NCI-H1930 (cell line): ENCODE results near the gene SLC35B2.

Experiments
- DNase-seq, 2 experiments: peaks; one replicate each; lab custom pipeline; 2025; lab: John Stamatoyannopoulos, UW

Gene SLC35B2

GRCh38 chr6:44268095-44268628, 10.8 kb upstream of the SLC35B2 start:
- peak; percentile 49 to 63 for DNase-seq

- no peak for DNase-seq
Observed at GRCh38 chr6:44267252-44267651, 9.9 kb upstream of the SLC35B2 start.

DNA sequence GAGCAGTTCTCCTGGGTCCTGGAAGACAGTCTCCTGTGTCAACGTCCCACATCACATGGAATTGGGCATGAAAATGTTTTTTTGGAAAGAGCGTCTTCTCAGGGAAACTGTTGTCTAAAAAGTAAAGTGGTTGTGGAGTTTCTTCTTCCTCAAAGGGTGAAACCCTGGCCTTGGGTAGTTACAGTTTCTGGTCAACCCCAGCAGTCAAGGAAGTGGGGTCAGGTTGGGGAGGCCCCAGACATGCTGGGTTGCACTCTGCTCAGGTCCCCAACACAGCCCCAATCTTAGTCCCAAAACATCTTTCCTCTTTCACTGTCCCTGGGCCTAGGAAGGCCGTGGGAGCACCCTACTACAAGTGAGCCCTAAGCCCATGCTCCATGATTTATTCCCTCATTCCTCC, 9.0 kb upstream of the SLC35B2 start:
- no peak for DNase-seq

DNA sequence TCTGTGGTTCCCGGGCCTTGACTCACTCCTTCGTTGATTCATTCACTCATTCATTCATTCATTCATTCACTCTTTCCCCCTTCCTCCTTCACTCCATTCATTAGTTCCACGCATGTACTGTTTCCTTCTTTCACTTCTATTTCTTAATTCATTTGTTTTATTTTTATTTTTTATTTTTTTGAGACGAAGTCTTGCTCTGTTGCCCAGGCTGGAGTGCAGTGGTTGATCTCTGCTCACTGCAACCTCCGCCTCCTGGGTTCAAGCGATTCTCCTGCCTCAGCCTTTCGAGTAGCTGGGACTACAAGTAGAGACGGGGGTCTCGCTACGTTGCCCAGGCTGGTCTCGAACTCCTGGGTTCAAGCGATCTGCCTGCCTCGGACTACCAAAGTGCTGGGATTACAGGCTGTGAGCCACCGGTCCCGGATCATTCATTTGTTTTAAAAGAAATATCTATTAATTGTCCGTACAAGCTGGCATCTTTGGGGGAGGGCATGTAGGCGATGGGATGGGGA, 8.4 kb upstream of the SLC35B2 start:
- DNase-seq = no peak

DNA sequence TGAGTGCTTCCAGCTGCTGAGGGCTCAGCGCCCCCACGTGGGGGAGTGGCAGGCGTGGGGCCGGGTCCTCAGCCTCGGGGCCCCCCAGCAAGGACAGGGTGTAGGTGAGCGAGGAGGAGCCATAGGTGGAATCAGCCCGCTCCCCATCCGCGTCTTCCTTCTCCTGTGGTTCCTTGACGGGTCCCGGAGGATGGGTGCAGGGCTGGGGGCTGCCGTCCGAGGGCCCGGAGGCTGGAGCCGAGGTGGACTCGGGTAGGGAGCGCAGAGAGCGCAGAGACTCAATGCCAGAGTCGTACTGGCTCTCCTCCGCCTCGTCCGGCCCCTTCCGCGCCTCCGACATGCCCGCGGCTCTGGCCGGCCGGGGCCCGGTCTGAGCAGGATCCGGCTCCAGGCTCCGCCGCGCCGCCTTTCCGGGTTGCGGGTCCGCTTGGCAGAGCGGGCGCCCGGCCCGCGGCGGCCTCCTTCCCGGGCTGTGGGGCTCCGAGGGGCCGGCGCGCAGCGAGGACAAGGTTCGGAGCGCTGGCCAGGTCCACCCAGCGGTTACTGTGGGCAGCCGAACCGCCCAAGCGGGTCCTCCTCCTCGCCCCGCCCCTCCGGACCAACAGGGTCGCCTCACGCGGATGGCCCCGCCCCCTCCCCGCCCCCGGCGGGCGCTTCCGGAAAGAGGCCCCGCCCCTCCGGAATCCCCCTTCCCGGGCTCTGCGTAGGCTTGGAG, 7.8 kb upstream of the SLC35B2 start, which contains the start of gene NFKBIE:
NFKBIE (minus strand) TSS at position 545 of the 715 bp plus-strand sequence; CDS start at position 340, 205 bp downstream.
- DNase-seq = peak; percentile 77 to 90

DNA sequence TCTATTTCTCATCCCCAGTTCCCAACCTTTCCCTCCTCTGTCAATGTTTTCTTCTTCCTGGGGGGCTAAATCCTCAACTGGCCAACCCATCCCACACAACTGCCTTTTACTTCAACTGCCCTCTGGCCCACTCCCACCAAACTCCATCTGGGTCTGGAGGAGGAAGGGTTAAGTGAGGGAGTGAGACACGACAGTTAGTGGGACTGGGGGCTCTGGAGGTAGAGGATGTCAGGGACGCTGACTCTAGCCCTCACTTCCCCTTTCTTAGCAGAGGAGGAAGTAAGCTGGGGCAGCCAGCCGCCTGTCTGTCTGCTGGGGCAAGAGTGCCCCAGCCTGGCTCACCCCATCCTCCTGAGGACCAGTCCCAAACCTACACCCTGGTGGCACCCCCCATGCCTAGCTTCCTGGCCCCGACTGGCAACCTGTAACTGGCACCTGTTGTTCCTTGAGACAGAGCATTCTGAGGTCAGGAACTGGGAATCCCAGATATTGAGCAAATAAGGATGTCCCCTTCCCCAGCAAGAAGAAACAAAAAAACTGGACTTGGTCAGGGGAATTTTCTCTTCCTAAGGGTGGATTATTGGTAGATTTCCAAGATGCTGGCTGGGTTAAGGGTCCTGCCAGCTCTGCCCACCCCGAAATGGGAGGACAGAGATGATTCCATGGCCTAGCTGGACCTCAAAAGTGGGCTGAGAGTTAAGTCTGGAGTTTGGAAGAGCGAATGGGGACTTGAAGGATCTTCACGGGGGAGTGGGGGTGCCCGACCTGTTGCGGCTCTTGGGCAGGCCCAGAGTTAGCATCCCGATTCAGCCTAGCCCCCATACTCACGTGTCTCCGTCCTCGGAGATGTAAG, 7.1 kb upstream of the SLC35B2 start:
- DNase-seq = no peak

- DNase-seq = no peak
Observed at GRCh38 chr6:44263354-44264100, 6.2 kb upstream of the SLC35B2 start.

- DNase-seq = no peak
Observed at GRCh38 chr6:44262467-44263353, 5.4 kb upstream of the SLC35B2 start.

DNA sequence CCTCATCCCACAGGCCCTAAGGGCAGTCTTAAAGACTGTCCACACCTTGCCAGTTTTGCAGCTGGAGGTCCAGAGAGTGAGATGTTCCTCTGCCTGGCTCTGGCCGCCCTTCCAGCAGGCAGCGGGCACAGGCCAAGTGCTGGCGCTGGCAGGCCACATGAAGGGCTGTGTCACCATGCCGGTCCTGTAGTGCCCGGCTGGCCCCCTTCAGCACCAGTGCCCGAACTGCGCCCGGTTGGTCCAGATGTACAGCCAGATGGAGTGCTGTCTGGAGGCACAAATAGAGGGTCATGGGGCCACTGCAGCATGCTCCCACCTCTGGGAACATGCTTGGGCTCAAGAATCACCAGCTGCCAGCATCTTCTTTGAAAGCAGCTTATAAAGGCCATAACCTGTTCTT, 4.3 kb upstream of the SLC35B2 start:
- no peak for DNase-seq

DNA sequence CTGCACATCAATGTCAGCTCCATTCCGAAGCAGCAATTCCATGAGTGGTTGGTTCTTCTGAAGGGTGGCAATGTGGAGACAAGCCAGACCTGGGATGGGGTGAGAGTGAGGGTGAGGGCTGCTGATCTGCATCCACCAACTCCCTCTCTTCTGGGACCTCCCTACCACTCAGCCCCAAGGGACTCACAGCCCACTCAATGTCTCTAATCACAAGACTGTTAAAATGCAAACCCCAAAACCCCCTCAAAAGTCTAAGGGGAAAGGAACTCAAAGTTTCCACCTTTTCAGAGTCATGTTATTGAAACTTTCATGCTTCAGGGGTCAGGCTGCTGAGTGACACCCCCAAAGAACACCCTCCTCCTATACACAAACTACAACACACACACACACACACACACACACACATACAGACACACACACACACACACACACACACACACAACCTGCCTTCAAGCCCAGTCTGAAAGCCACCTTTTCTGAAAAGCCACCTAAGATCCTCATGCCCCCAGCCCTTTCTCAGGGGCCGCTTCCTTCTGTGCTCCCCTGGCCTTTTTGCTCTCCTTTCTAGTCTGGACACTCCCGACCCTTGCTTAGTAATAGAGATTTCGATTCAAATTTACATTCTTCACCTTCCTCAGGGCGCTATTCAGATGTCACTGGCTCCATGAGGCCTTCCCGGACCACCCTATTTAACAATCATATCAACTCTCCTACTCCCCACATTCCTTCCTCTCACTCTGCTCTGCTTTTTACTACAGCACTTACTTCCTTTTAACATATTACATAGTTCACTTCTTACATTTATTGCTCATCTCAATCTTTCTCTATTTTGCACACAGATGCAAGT, 3.3 kb upstream of the SLC35B2 start:
- no peak for DNase-seq

DNA sequence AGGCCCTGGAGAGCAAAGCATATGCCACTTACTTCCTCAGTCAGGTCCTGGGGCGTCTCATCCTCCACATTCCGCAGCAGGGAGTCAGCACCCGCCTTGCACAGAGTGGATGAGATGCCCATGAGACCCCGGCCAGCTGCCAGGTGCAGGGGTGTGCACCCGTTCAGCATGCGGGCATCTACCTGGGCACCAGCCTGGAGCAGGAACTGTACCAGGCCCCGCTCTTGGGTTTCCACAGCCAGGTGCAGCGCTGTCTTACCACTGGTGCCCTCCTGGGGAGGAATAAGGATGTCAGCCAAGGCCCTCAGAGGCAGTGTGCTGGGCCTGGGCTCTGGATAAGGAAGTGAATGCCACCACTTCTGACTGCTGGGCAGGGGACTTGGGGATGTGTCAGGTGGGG, 2.7 kb upstream of the SLC35B2 start:
- no peak for DNase-seq

GRCh38 chr6:44258921-44259320, 1.6 kb upstream of the SLC35B2 start:
- no peak for DNase-seq

GRCh38 chr6:44258325-44258863, 1.1 kb upstream of the SLC35B2 start:
- DNase-seq = no peak

- DNase-seq = no peak
Observed at GRCh38 chr6:44257753-44258324, 511 bp upstream of the SLC35B2 start.

GRCh38 chr6:44256775-44257024, 628 bp downstream of the SLC35B2 start:
- no peak for DNase-seq

GRCh38 chr6:44255871-44256774, 1.2 kb downstream of the SLC35B2 start:
- no peak for DNase-seq

- no peak for DNase-seq
Observed at GRCh38 chr6:44255105-44255808, 2.1 kb downstream of the SLC35B2 start.
